ENCODE data around the gene SHPK. TPM values are rescaled to one million over a fixed set of nuclear protein-coding genes. Genes with fewer than 3 reads are reported as not detected.
A peak's percentile ranks its signal among the peaks of the same experiment; 100 is the strongest.

Gene SHPK
- polyA plus RNA-seq, 2 of the 4 experiments (the other 2 are of a cell fraction), result 10.7 to 11.2 TPM

DNA sequence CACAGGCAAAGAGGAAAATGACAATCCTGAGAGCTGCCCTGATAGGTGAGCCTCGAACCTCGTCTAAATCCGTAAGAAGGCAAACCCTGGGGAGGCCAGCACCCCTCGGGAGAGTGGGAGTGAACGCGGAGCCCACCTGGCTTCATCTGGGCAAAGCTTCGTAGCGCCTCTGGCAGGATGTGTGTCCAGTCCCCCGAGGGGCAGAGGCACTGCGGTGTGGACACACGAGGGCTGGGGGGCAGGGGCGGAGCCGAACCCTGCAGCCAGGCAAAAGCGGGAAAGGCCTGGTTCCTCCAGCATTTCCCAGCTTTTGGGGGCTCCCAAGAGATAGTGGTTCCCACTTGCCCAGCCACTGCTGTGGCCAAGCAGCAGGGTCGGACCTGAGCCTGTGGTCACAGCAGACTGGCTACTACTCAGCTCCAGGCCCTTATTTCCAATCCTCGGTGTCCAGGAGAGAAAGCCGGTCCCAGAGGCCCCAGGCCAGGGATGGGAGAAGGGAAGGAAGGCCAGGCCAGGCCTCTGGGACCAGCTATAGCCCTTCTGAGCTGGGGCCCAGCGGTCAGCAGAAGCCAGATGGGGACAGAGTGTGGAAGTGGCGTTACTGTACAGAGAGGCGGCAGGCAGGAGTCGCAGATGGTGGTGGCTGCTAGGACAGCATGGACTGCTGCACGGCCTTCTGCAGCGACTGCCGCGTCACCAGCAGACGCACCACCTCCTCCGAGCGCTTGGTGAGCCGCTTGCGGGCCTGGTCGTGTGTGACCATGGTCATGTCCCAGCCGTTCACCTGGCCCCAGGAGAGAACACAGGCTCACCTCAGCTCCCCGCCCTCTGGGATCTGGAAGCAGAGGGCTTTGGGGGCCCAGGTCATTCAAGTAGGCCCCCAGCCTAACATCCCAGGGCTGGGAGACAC is 27.3 kb upstream of the SHPK start:
- Histone ChIP-seq H3K4me3 (no peak overlapping the region), H3K27ac (no peak overlapping the region), H3K4me2 (no peak overlapping the region), H3K4me1 (peaks cover 32% of the 10 kb centered on the region), H3K9me3 (no peaks in the 10 kb centered on the region)
- 90% methylated on average over 25 of the region's 33 CpGs for whole genome bisulfite sequencing (ENCODE audit: missing lambda C conversion rate)
- FAIRE-seq (no peak), DNase-seq (ENCODE audit: low read depth in 1 of 2, low spot score in 1 of 2) (no peak), ATAC-seq (no peak)
- CTCF ChIA-PET, result interaction anchor here (1.2 to 2.2 kb wide), 5 partner anchors 9 to 618 kb away, joined by 4 to 9 read pairs (median 5); no protein-coding TSS in a partner anchor
- TF ChIP-seq JUNB (IDR thresholded peaks at IDR 0.05), result no peak
- TF ChIP-seq, protein P1, sequence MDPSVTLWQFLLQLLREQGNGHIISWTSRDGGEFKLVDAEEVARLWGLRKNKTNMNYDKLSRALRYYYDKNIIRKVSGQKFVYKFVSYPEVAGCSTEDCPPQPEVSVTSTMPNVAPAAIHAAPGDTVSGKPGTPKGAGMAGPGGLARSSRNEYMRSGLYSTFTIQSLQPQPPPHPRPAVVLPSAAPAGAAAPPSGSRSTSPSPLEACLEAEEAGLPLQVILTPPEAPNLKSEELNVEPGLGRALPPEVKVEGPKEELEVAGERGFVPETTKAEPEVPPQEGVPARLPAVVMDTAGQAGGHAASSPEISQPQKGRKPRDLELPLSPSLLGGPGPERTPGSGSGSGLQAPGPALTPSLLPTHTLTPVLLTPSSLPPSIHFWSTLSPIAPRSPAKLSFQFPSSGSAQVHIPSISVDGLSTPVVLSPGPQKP (IDR thresholded peaks at IDR 0.05; ENCODE audit: low read depth, low read length), result no peak
- no peak for TF ChIP-seq SREBF2 (IDR thresholded peaks at IDR 0.05)
- TF ChIP-seq POLR2A (IDR thresholded peaks at IDR 0.05; ENCODE audit: low read length), result no peak
- TF ChIP-seq, protein P2, sequence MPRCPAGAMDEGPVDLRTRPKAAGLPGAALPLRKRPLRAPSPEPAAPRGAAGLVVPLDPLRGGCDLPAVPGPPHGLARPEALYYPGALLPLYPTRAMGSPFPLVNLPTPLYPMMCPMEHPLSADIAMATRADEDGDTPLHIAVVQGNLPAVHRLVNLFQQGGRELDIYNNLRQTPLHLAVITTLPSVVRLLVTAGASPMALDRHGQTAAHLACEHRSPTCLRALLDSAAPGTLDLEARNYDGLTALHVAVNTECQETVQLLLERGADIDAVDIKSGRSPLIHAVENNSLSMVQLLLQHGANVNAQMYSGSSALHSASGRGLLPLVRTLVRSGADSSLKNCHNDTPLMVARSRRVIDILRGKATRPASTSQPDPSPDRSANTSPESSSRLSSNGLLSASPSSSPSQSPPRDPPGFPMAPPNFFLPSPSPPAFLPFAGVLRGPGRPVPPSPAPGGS (IDR thresholded peaks at IDR 0.05), result no peak
- TF ChIP-seq HES2 (IDR thresholded peaks at IDR 0.05), result no peak
- TF ChIP-seq PHF8 (IDR thresholded peaks at IDR 0.05; ENCODE audit: borderline replicate concordance, low read depth), result no peak
- no peak for TF ChIP-seq KDM5A (IDR thresholded peaks at IDR 0.05)
- no peak for TF ChIP-seq RCOR1 (IDR thresholded peaks at IDR 0.05; ENCODE audit: low read depth, low read length)
- POLR2A ChIA-PET, result no interaction called here

GRCh38 chr17:3660311-3660891 is 24.4 kb upstream of the SHPK start:
- ATAC-seq (peak; percentile 2 to 26; a peak in 3 of 6 replicates), FAIRE-seq (no peak), DNase-seq (ENCODE audit: low read depth in 1 of 2, low spot score in 1 of 2) (no peak)
- no peak overlapping the region for H3K4me3 ChIP-seq
- peaks cover 15% of the 10 kb centered on the region for H3K4me1 ChIP-seq
- peak overlapping the region; percentile 47 for H3K4me2 ChIP-seq
- POLR2A ChIA-PET, result interaction anchor here (0.6 to 2.9 kb wide), 5 partner anchors 8 to 46 kb away, joined by 3 to 21 read pairs (median 4); partner anchors contain the start of genes CTNS, EMC6, SHPK and TAX1BP3
- TF ChIP-seq EHMT2 (IDR thresholded peaks at IDR 0.05; ENCODE audit: low read depth) (no peak), GATA3 (IDR thresholded peaks at IDR 0.05; ENCODE audit: borderline replicate concordance) (no peak), TFCP2L1 (CRISPR knock-in tag; IDR thresholded peaks at IDR 0.05) (0 out of 2 replicates have a peak, but pooled peaks have one; percentile 36), KDM1A (IDR thresholded peaks at IDR 0.05; ENCODE audit: low read depth) (no peak), CBX2 (IDR thresholded peaks at IDR 0.05; ENCODE audit: borderline replicate concordance, low read depth) (no peak), POLR2AphosphoS2 (conservative IDR thresholded peaks at IDR 0.05; ENCODE audit: low read length) (no peak), JUN (IDR thresholded peaks at IDR 0.05) (peak in 1 of 2 experiments; percentile 8; a peak in 1 of 5 replicates)
- TF ChIP-seq, protein P3, sequence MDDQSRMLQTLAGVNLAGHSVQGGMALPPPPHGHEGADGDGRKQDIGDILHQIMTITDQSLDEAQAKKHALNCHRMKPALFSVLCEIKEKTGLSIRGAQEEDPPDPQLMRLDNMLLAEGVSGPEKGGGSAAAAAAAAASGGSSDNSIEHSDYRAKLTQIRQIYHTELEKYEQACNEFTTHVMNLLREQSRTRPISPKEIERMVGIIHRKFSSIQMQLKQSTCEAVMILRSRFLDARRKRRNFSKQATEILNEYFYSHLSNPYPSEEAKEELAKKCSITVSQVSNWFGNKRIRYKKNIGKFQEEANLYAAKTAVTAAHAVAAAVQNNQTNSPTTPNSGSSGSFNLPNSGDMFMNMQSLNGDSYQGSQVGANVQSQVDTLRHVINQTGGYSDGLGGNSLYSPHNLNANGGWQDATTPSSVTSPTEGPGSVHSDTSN (IDR thresholded peaks at IDR 0.05), result 0 out of 2 replicates have a peak, but pooled peaks have one; percentile 5
- TF ChIP-seq, protein P4, sequence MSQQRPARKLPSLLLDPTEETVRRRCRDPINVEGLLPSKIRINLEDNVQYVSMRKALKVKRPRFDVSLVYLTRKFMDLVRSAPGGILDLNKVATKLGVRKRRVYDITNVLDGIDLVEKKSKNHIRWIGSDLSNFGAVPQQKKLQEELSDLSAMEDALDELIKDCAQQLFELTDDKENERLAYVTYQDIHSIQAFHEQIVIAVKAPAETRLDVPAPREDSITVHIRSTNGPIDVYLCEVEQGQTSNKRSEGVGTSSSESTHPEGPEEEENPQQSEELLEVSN (IDR thresholded peaks at IDR 0.05; ENCODE audit: borderline replicate concordance, low read depth), result no peak
- CTCF ChIA-PET, result interaction anchor here (0.9 to 6.8 kb wide), 6 partner anchors 7 to 612 kb away, joined by 3 to 43 read pairs (median 4); no protein-coding TSS in a partner anchor
- H3K27ac ChIP-seq, result peak overlapping the region; percentile 42 to 80; a peak in 5 of 6 replicates
- H3K9me3 ChIP-seq, result no peaks in the 10 kb centered on the region
- WGBS (ENCODE audit: missing lambda C conversion rate), result 91% methylated on average over 21 of the region's 23 CpGs

All from A549 (cell line).